Right lung (tissue), 5 donors: ENCODE results near the gene RHBDL3. TPM values are rescaled to one million over a fixed set of nuclear protein-coding genes. Genes with fewer than 3 reads are reported as not detected.

Experiments
- DNase-seq, 2 donors: peaks; one replicate each; pipeline ENCODE4 v3.0.0-alpha.2; 2013
- polyA plus RNA-seq, 5 donors: library from polyadenylated mRNA; unstranded; fragments of 120-200 nt; gene quantifications; one replicate each; pipeline versions ENCODE4 v1.2.1 to v1.2.3, GENCODE V29; 2013; ENCODE audit warnings: inconsistent platforms in 1 of 5, low replicate concordance in 1 of 5; ENCODE audit not compliant: insufficient read length in 5 of 5, insufficient read depth in 1 of 5

RHBDL3 gene
- polyA plus RNA-seq, 5 donors, result 1.3 to 2.1 (median 1.6) TPM

DNA sequence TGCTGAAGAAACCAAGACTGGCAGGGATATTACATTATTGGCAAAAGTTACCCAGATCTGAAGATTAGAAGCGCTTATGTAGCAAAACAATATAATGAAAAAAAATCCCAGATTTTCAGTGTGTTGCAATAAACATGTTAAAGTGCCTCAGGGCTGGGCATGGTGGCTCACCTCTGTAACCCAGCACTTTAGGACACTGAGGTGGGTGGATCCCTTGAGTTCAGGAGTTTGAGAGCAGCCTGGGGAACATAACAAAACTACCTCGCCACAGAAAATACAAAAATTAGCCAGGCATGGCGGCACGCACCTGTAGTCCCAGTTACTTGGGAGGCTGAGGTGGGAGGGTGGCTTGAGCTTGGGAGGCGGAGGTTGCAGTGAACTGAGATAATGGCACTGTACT, 91.1 kb downstream of the RHBDL3 start:
- DNase-seq, result no peak

- DNase-seq, result no peak
Observed at GRCh38 chr17:32357615-32358014, 92.0 kb downstream of the RHBDL3 start.

- no peak for DNase-seq
Observed at GRCh38 chr17:32361270-32361669, 95.6 kb downstream of the RHBDL3 start.

DNA sequence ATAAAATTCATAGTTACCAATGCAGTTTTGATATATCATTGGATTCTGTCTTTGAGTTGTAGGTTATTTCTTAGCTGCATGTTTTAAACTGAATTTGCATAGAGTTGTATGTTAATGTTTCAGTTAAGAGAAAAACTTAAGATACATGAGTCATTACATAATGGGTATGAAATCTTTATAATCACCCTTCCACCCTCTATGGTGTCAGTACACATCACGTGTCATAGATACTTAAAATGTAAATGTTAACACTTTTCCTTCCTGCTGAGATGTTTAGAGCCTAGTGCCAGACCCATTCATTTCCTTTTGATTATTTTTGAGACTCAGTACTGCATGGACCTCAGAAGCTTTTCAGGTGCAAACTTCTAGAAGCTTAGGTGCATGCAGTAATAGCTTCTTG, 104.8 kb downstream of the RHBDL3 start:
- DNase-seq, result no peak

Other genes with a start within 250 kb of the RHBDL3 start
- gene RHOT1, start 123.3 kb upstream of the RHBDL3 start, polyA plus RNA-seq, result 10 to 100 TPM; 49.2 to 71.1 (median 66.0) TPM
- 10 to 100 TPM; 28.8 to 42.7 (median 31.9) TPM for gene C17orf75, start 76.3 kb downstream of the RHBDL3 start, polyA plus RNA-seq
- 100 to 1,000 TPM; 201 to 320 (median 271) TPM for gene ZNF207, start 84.3 kb downstream of the RHBDL3 start, polyA plus RNA-seq
- 10 to 100 TPM; 71.1 to 89.5 (median 78.6) TPM for gene PSMD11, start 178.7 kb downstream of the RHBDL3 start, polyA plus RNA-seq
- gene CDK5R1, start 221.2 kb downstream of the RHBDL3 start, polyA plus RNA-seq, result 1 to 10 TPM; 3.0 to 4.6 (median 3.9) TPM